H1 (cell line): ENCODE measurements around the gene CRYBG1. TPM values are rescaled to one million over a fixed set of nuclear protein-coding genes. Genes with fewer than 3 reads are reported as not detected.

Source experiments
- ASH2L ChIP-seq: fragments of 200-600, 300-600 bp; sonication (generic); IDR thresholded peaks from one replicate; pipeline ENCODE4 v1.7.1; 2017; ENCODE audit warnings: low read length
- CTBP2 ChIP-seq: IDR thresholded peaks from 2 replicates; pipeline ENCODE4 v1.7.0; 2011; ENCODE audit warnings: borderline replicate concordance, mild to moderate bottlenecking, moderate library complexity, mixed read lengths, low read length; ENCODE audit not compliant: insufficient read depth, insufficient read length
- EZH2 ChIP-seq: fragments of 200-600 bp; sonication (generic); IDR thresholded peaks from 2 replicates; pipeline ENCODE4 v1.7.1; 2012; ENCODE audit warnings: low read depth, mild to moderate bottlenecking, moderate library complexity, low read length, inconsistent platforms; ENCODE audit not compliant: severe bottlenecking
- GABPA ChIP-seq: IDR thresholded peaks from 2 replicates; pipeline ENCODE4 v1.6.1; 2011; ENCODE audit warnings: mild to moderate bottlenecking, low read length, moderate library complexity, borderline replicate concordance; ENCODE audit not compliant: insufficient read depth
- KDM4A ChIP-seq: IDR thresholded peaks from one replicate; pipeline ENCODE4 v1.7.1; 2012; ENCODE audit warnings: low read depth, mild to moderate bottlenecking, moderate library complexity, low read length, inconsistent platforms; ENCODE audit not compliant: severe bottlenecking
- POU5F1 ChIP-seq: IDR thresholded peaks from 2 replicates; pipeline ENCODE4 v1.6.1; 2011; ENCODE audit warnings: low read depth, mild to moderate bottlenecking, low read length, moderate library complexity
- RXRA ChIP-seq: IDR thresholded peaks from 2 replicates; pipeline ENCODE4 v1.6.1; 2011; ENCODE audit warnings: low read depth, mild to moderate bottlenecking, low read length, moderate library complexity; ENCODE audit not compliant: insufficient read depth
- TBP ChIP-seq: IDR thresholded peaks from 2 replicates; pipeline ENCODE4 v1.6.1; 2011; ENCODE audit warnings: low read depth, low read length, improper control_type of control experiment
- polyA plus RNA-seq, 7 experiments: library from polyadenylated mRNA; depleted of rRNA in 3 of 7; stranded (reverse) in 5 of 7; unstranded in 2 of 7; fragments of >200 nt in 5 of 7; fragments of 200-250 nt in 2 of 7; gene quantifications; 1 replicate in 5 of 7; 2 replicates in 1 of 7; 4 replicates in 1 of 7; pipeline versions ENCODE4 v1.2.1 to v1.2.3, GENCODE V29; 2011 to 2013; ENCODE audit warnings: missing spikeins in 2 of 7, mixed read lengths in 2 of 7
- total RNA-seq: library from RNA; stranded (reverse); fragmentation: NEBNext Ultra II Directional; extraction: Animal tissue kit (Norgen Biotek cat#: 25700); gene quantifications from 2 replicates; pipeline ENCODE4 v1.2.1, GENCODE V29; 2021
- TF ChIP-seq, protein P1 (sequence below): fragments of 300-600 bp; sonication (generic); IDR thresholded peaks from 2 replicates; pipeline ENCODE4 v1.7.1; 2012; ENCODE audit warnings: low read length, moderate library complexity, mild to moderate bottlenecking, inconsistent platforms; ENCODE audit not compliant: insufficient replicate concordance
- TF ChIP-seq, protein P2 (sequence below): IDR thresholded peaks from 2 replicates; pipeline ENCODE4 v1.6.1; 2012; ENCODE audit warnings: inconsistent platforms

Gene CRYBG1
- total and polyA plus RNA-seq, 2 of the 8 experiments (the other 6 are each of a cell fraction or from before 2014, with no cell fraction given), result 2.2 to 11.6 TPM

DNA sequence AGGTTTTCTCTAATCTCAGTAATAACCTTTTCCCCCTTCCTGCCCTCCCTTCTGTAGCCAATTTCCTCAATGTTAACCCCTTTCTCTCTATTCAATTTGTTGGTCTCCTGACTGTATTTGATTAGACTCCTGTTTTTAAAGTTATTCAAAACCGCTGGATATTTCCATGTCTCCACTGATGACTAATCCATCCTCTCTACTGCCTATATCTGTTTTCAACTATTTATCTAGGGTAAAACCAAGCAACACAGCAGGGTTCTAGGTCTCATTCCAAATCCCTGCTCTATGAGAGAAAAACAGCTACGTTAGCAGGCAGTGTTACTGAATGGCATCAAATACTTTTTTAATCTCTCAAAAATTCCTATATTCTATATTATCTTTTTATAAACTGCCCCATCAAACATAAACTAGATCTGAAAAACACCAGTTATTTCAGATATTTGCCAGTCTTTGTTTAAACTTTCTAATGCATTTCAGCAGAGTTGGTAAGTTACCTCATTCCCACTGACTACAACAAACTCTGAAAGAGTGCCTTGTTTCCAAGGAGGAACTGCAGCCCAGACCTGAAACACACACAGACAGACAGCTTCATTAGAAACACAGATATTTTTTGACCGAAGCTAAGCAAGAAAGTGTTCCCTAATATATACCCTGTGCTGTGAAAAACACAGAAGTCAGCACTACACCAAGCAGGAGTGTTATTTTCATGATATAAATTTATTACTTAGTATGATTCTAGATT lies 260.6 kb downstream of the CRYBG1 start (continued):
- TF ChIP-seq, protein P1, sequence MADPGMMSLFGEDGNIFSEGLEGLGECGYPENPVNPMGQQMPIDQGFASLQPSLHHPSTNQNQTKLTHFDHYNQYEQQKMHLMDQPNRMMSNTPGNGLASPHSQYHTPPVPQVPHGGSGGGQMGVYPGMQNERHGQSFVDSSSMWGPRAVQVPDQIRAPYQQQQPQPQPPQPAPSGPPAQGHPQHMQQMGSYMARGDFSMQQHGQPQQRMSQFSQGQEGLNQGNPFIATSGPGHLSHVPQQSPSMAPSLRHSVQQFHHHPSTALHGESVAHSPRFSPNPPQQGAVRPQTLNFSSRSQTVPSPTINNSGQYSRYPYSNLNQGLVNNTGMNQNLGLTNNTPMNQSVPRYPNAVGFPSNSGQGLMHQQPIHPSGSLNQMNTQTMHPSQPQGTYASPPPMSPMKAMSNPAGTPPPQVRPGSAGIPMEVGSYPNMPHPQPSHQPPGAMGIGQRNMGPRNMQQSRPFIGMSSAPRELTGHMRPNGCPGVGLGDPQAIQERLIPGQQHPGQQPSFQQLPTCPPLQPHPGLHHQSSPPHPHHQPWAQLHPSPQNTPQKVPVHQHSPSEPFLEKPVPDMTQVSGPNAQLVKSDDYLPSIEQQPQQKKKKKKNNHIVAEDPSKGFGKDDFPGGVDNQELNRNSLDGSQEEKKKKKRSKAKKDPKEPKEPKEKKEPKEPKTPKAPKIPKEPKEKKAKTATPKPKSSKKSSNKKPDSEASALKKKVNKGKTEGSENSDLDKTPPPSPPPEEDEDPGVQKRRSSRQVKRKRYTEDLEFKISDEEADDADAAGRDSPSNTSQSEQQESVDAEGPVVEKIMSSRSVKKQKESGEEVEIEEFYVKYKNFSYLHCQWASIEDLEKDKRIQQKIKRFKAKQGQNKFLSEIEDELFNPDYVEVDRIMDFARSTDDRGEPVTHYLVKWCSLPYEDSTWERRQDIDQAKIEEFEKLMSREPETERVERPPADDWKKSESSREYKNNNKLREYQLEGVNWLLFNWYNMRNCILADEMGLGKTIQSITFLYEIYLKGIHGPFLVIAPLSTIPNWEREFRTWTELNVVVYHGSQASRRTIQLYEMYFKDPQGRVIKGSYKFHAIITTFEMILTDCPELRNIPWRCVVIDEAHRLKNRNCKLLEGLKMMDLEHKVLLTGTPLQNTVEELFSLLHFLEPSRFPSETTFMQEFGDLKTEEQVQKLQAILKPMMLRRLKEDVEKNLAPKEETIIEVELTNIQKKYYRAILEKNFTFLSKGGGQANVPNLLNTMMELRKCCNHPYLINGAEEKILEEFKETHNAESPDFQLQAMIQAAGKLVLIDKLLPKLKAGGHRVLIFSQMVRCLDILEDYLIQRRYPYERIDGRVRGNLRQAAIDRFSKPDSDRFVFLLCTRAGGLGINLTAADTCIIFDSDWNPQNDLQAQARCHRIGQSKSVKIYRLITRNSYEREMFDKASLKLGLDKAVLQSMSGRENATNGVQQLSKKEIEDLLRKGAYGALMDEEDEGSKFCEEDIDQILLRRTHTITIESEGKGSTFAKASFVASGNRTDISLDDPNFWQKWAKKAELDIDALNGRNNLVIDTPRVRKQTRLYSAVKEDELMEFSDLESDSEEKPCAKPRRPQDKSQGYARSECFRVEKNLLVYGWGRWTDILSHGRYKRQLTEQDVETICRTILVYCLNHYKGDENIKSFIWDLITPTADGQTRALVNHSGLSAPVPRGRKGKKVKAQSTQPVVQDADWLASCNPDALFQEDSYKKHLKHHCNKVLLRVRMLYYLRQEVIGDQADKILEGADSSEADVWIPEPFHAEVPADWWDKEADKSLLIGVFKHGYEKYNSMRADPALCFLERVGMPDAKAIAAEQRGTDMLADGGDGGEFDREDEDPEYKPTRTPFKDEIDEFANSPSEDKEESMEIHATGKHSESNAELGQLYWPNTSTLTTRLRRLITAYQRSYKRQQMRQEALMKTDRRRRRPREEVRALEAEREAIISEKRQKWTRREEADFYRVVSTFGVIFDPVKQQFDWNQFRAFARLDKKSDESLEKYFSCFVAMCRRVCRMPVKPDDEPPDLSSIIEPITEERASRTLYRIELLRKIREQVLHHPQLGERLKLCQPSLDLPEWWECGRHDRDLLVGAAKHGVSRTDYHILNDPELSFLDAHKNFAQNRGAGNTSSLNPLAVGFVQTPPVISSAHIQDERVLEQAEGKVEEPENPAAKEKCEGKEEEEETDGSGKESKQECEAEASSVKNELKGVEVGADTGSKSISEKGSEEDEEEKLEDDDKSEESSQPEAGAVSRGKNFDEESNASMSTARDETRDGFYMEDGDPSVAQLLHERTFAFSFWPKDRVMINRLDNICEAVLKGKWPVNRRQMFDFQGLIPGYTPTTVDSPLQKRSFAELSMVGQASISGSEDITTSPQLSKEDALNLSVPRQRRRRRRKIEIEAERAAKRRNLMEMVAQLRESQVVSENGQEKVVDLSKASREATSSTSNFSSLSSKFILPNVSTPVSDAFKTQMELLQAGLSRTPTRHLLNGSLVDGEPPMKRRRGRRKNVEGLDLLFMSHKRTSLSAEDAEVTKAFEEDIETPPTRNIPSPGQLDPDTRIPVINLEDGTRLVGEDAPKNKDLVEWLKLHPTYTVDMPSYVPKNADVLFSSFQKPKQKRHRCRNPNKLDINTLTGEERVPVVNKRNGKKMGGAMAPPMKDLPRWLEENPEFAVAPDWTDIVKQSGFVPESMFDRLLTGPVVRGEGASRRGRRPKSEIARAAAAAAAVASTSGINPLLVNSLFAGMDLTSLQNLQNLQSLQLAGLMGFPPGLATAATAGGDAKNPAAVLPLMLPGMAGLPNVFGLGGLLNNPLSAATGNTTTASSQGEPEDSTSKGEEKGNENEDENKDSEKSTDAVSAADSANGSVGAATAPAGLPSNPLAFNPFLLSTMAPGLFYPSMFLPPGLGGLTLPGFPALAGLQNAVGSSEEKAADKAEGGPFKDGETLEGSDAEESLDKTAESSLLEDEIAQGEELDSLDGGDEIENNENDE, result no peak
- TF ChIP-seq, protein P2, sequence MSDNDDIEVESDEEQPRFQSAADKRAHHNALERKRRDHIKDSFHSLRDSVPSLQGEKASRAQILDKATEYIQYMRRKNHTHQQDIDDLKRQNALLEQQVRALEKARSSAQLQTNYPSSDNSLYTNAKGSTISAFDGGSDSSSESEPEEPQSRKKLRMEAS, result no peak
- TF ChIP-seq ASH2L (no peak), RXRA (no peak), GABPA (no peak), KDM4A (no peak), TBP (no peak), CTBP2 (no peak), EZH2 (no peak), POU5F1 (no peak)
